ENCODE results near the gene ITIH3.

ITIH3 gene

GRCh38 chr3:52845691-52846431, 51.3 kb downstream of the ITIH3 start:
- H3K9me3 ChIP-seq (ENCODE audit: control insufficient read depth, insufficient read depth, low read length) = no peaks in the 10 kb centered on the region
- no peak overlapping the region for H3K9ac ChIP-seq (ENCODE audit: low read depth, low read length)
- peaks cover 24% of the 10 kb centered on the region for H3K36me3 ChIP-seq (ENCODE audit: control insufficient read depth, insufficient read depth, low read length)
- H3K4me1 ChIP-seq (ENCODE audit: control insufficient read depth, insufficient read depth, low read length) = no peaks in the 10 kb centered on the region
- no peak overlapping the region for H3K4me3 ChIP-seq (ENCODE audit: low read depth, low read length)
- no peaks in the 10 kb centered on the region for H3K27me3 ChIP-seq (ENCODE audit: control insufficient read depth, insufficient read depth, low read length)

GRCh38 chr3:52846432-52846965, 51.9 kb downstream of the ITIH3 start:
- no peak overlapping the region for H3K4me3 ChIP-seq (ENCODE audit: low read depth, low read length)
- H3K4me1 ChIP-seq (ENCODE audit: control insufficient read depth, insufficient read depth, low read length) = no peaks in the 10 kb centered on the region
- peaks cover 24% of the 10 kb centered on the region for H3K36me3 ChIP-seq (ENCODE audit: control insufficient read depth, insufficient read depth, low read length)
- no peak overlapping the region for H3K9ac ChIP-seq (ENCODE audit: low read depth, low read length)
- H3K9me3 ChIP-seq (ENCODE audit: control insufficient read depth, insufficient read depth, low read length) = no peaks in the 10 kb centered on the region
- H3K27me3 ChIP-seq (ENCODE audit: control insufficient read depth, insufficient read depth, low read length) = no peaks in the 10 kb centered on the region

- Histone ChIP-seq H3K9me3 (ENCODE audit: control insufficient read depth, insufficient read depth, low read length) (no peaks in the 10 kb centered on the region), H3K27me3 (ENCODE audit: control insufficient read depth, insufficient read depth, low read length) (no peaks in the 10 kb centered on the region), H3K4me3 (ENCODE audit: low read depth, low read length) (no peak overlapping the region), H3K9ac (ENCODE audit: low read depth, low read length) (no peak overlapping the region), H3K36me3 (ENCODE audit: control insufficient read depth, insufficient read depth, low read length) (peaks cover 22% of the 10 kb centered on the region), H3K4me1 (ENCODE audit: control insufficient read depth, insufficient read depth, low read length) (no peaks in the 10 kb centered on the region)
Measured at GRCh38 chr3:52847241-52847640, 52.6 kb downstream of the ITIH3 start.

GRCh38 chr3:52847726-52848125, 53.1 kb downstream of the ITIH3 start:
- Histone ChIP-seq H3K36me3 (ENCODE audit: control insufficient read depth, insufficient read depth, low read length) (peaks cover 22% of the 10 kb centered on the region), H3K4me1 (ENCODE audit: control insufficient read depth, insufficient read depth, low read length) (no peaks in the 10 kb centered on the region), H3K9ac (ENCODE audit: low read depth, low read length) (no peak overlapping the region), H3K4me3 (ENCODE audit: low read depth, low read length) (no peak overlapping the region), H3K27me3 (ENCODE audit: control insufficient read depth, insufficient read depth, low read length) (no peaks in the 10 kb centered on the region), H3K9me3 (ENCODE audit: control insufficient read depth, insufficient read depth, low read length) (no peaks in the 10 kb centered on the region)

- no peak overlapping the region for H3K4me3 ChIP-seq (ENCODE audit: low read depth, low read length)
- no peaks in the 10 kb centered on the region for H3K4me1 ChIP-seq (ENCODE audit: control insufficient read depth, insufficient read depth, low read length)
- H3K36me3 ChIP-seq (ENCODE audit: control insufficient read depth, insufficient read depth, low read length) = peaks cover 22% of the 10 kb centered on the region
- H3K9ac ChIP-seq (ENCODE audit: low read depth, low read length) = no peak overlapping the region
- H3K27me3 ChIP-seq (ENCODE audit: control insufficient read depth, insufficient read depth, low read length) = no peaks in the 10 kb centered on the region
- H3K9me3 ChIP-seq (ENCODE audit: control insufficient read depth, insufficient read depth, low read length) = no peaks in the 10 kb centered on the region
Measured at GRCh38 chr3:52848617-52849016, 54.0 kb downstream of the ITIH3 start.

GRCh38 chr3:52849656-52850055, 55.1 kb downstream of the ITIH3 start:
- Histone ChIP-seq H3K9ac (ENCODE audit: low read depth, low read length) (no peak overlapping the region), H3K36me3 (ENCODE audit: control insufficient read depth, insufficient read depth, low read length) (peaks cover 17% of the 10 kb centered on the region), H3K4me3 (ENCODE audit: low read depth, low read length) (no peak overlapping the region), H3K4me1 (ENCODE audit: control insufficient read depth, insufficient read depth, low read length) (no peaks in the 10 kb centered on the region), H3K9me3 (ENCODE audit: control insufficient read depth, insufficient read depth, low read length) (no peaks in the 10 kb centered on the region), H3K27me3 (ENCODE audit: control insufficient read depth, insufficient read depth, low read length) (no peaks in the 10 kb centered on the region)

GRCh38 chr3:52851348-52851747, 56.8 kb downstream of the ITIH3 start:
- H3K27me3 ChIP-seq (ENCODE audit: control insufficient read depth, insufficient read depth, low read length) = no peaks in the 10 kb centered on the region
- no peaks in the 10 kb centered on the region for H3K9me3 ChIP-seq (ENCODE audit: control insufficient read depth, insufficient read depth, low read length)
- no peak overlapping the region for H3K4me3 ChIP-seq (ENCODE audit: low read depth, low read length)
- H3K36me3 ChIP-seq (ENCODE audit: control insufficient read depth, insufficient read depth, low read length) = peaks cover 17% of the 10 kb centered on the region
- no peaks in the 10 kb centered on the region for H3K4me1 ChIP-seq (ENCODE audit: control insufficient read depth, insufficient read depth, low read length)
- H3K9ac ChIP-seq (ENCODE audit: low read depth, low read length) = peak overlapping the region; percentile 8

GRCh38 chr3:52852419-52852818, 57.8 kb downstream of the ITIH3 start:
- no peak overlapping the region for H3K4me3 ChIP-seq (ENCODE audit: low read depth, low read length)
- no peaks in the 10 kb centered on the region for H3K4me1 ChIP-seq (ENCODE audit: control insufficient read depth, insufficient read depth, low read length)
- H3K9ac ChIP-seq (ENCODE audit: low read depth, low read length) = no peak overlapping the region
- peaks cover 17% of the 10 kb centered on the region for H3K36me3 ChIP-seq (ENCODE audit: control insufficient read depth, insufficient read depth, low read length)
- H3K27me3 ChIP-seq (ENCODE audit: control insufficient read depth, insufficient read depth, low read length) = no peaks in the 10 kb centered on the region
- H3K9me3 ChIP-seq (ENCODE audit: control insufficient read depth, insufficient read depth, low read length) = no peaks in the 10 kb centered on the region

GRCh38 chr3:52854013-52854412, 59.4 kb downstream of the ITIH3 start:
- H3K4me3 ChIP-seq (ENCODE audit: low read depth, low read length) = no peak overlapping the region
- H3K4me1 ChIP-seq (ENCODE audit: control insufficient read depth, insufficient read depth, low read length) = no peaks in the 10 kb centered on the region
- H3K9ac ChIP-seq (ENCODE audit: low read depth, low read length) = no peak overlapping the region
- H3K9me3 ChIP-seq (ENCODE audit: control insufficient read depth, insufficient read depth, low read length) = no peaks in the 10 kb centered on the region
- peaks cover 5% of the 10 kb centered on the region for H3K36me3 ChIP-seq (ENCODE audit: control insufficient read depth, insufficient read depth, low read length)
- no peaks in the 10 kb centered on the region for H3K27me3 ChIP-seq (ENCODE audit: control insufficient read depth, insufficient read depth, low read length)

- no peak overlapping the region for H3K9ac ChIP-seq (ENCODE audit: low read depth, low read length)
- no peaks in the 10 kb centered on the region for H3K36me3 ChIP-seq (ENCODE audit: control insufficient read depth, insufficient read depth, low read length)
- H3K9me3 ChIP-seq (ENCODE audit: control insufficient read depth, insufficient read depth, low read length) = no peaks in the 10 kb centered on the region
- no peaks in the 10 kb centered on the region for H3K4me1 ChIP-seq (ENCODE audit: control insufficient read depth, insufficient read depth, low read length)
- H3K4me3 ChIP-seq (ENCODE audit: low read depth, low read length) = no peak overlapping the region
- no peaks in the 10 kb centered on the region for H3K27me3 ChIP-seq (ENCODE audit: control insufficient read depth, insufficient read depth, low read length)
Measured at GRCh38 chr3:52856666-52857065, 62.1 kb downstream of the ITIH3 start.

- H3K4me3 ChIP-seq (ENCODE audit: low read depth, low read length) = no peak overlapping the region
- no peak overlapping the region for H3K9ac ChIP-seq (ENCODE audit: low read depth, low read length)
- no peaks in the 10 kb centered on the region for H3K4me1 ChIP-seq (ENCODE audit: control insufficient read depth, insufficient read depth, low read length)
- H3K9me3 ChIP-seq (ENCODE audit: control insufficient read depth, insufficient read depth, low read length) = no peaks in the 10 kb centered on the region
- no peaks in the 10 kb centered on the region for H3K27me3 ChIP-seq (ENCODE audit: control insufficient read depth, insufficient read depth, low read length)
- H3K36me3 ChIP-seq (ENCODE audit: control insufficient read depth, insufficient read depth, low read length) = no peaks in the 10 kb centered on the region
Measured at GRCh38 chr3:52857133-52857532, 62.5 kb downstream of the ITIH3 start.

GRCh38 chr3:52857864-52858263, 63.3 kb downstream of the ITIH3 start:
- no peaks in the 10 kb centered on the region for H3K9me3 ChIP-seq (ENCODE audit: control insufficient read depth, insufficient read depth, low read length)
- no peaks in the 10 kb centered on the region for H3K36me3 ChIP-seq (ENCODE audit: control insufficient read depth, insufficient read depth, low read length)
- H3K4me1 ChIP-seq (ENCODE audit: control insufficient read depth, insufficient read depth, low read length) = no peaks in the 10 kb centered on the region
- no peaks in the 10 kb centered on the region for H3K27me3 ChIP-seq (ENCODE audit: control insufficient read depth, insufficient read depth, low read length)
- no peak overlapping the region for H3K4me3 ChIP-seq (ENCODE audit: low read depth, low read length)
- H3K9ac ChIP-seq (ENCODE audit: low read depth, low read length) = no peak overlapping the region

Data from iPS-15b (cell line).